GM19240 (cell line): Measurements from ENCODE around the gene PAGE2B.
"Not testable (repeated sequence)": the region's sequence is repeated elsewhere in the genome, so short reads cannot be mapped to it uniquely, and the experiment has no call there.

Experiments
- DNase-seq: peaks from one replicate; pipeline ENCODE4 v3.0.0; 2011; ENCODE audit warnings: low spot score; ENCODE audit not compliant: insufficient read length

The PAGE2B gene

GRCh38 chrX:55074851-55075467 lies at the start of gene PAGE2B:
Gene PAGE2B, plus strand, starts transcription at chrX:55075030. Its CDS starts 1,012 bp downstream, at chrX:55076042.
- DNase-seq = no peak

GRCh38 chrX:55026143-55026542 lies 48.7 kb upstream of the PAGE2B start:
- no peak for DNase-seq

GRCh38 chrX:55026840-55027239 lies 48.0 kb upstream of the PAGE2B start:
- no peak for DNase-seq

- DNase-seq = no peak
Observed at GRCh38 chrX:55028040-55028439, 46.8 kb upstream of the PAGE2B start.

- DNase-seq = no peak
Observed at GRCh38 chrX:55028611-55029010, 46.2 kb upstream of the PAGE2B start.

- DNase-seq = no peak
Observed at GRCh38 chrX:55029291-55029690, 45.5 kb upstream of the PAGE2B start.

- no peak for DNase-seq
Observed at GRCh38 chrX:55030271-55031205, 44.3 kb upstream of the PAGE2B start, which contains the start of gene ALAS2. Gene ALAS2, minus strand, starts transcription at chrX:55030977. Its CDS starts 4,977 bp downstream, at chrX:55026000.

- DNase-seq = no peak
Observed at GRCh38 chrX:55033429-55033828, 41.4 kb upstream of the PAGE2B start.

GRCh38 chrX:55039471-55039870 lies 35.4 kb upstream of the PAGE2B start:
- no peak for DNase-seq

GRCh38 chrX:55041514-55041913 lies 33.3 kb upstream of the PAGE2B start:
- no peak for DNase-seq

GRCh38 chrX:55050599-55050998 lies 24.2 kb upstream of the PAGE2B start:
- not testable (repeated sequence) for DNase-seq

GRCh38 chrX:55056820-55057674 lies 17.8 kb upstream of the PAGE2B start:
- DNase-seq = no peak

- no peak for DNase-seq
Observed at GRCh38 chrX:55057675-55058249, 17.1 kb upstream of the PAGE2B start.

GRCh38 chrX:55067180-55067579 lies 7.7 kb upstream of the PAGE2B start:
- DNase-seq = not testable (repeated sequence)

- no peak for DNase-seq
Observed at GRCh38 chrX:55072286-55072685, 2.5 kb upstream of the PAGE2B start.

GRCh38 chrX:55088795-55089489 lies 14.1 kb downstream of the PAGE2B start, which contains the start of gene PAGE2:
Gene PAGE2, plus strand, starts transcription at chrX:55089018. Its CDS starts 1,003 bp downstream, at chrX:55090021.
- no peak for DNase-seq

- no peak for DNase-seq
Observed at GRCh38 chrX:55098691-55099090, 23.9 kb downstream of the PAGE2B start.

- DNase-seq = no peak
Observed at GRCh38 chrX:55099162-55099561, 24.3 kb downstream of the PAGE2B start.

- DNase-seq = no peak
Observed at GRCh38 chrX:55102754-55103153, 27.9 kb downstream of the PAGE2B start.

- DNase-seq = no peak
Observed at GRCh38 chrX:55107262-55107661, 32.4 kb downstream of the PAGE2B start.
